ENCODE results near the gene HUWE1. TPM values are rescaled to one million over a fixed set of nuclear protein-coding genes. Genes with fewer than 3 reads are reported as not detected.

Gene HUWE1
- total RNA-seq, 2 donors from 2014 or later, result 111 to 116 TPM

DNA sequence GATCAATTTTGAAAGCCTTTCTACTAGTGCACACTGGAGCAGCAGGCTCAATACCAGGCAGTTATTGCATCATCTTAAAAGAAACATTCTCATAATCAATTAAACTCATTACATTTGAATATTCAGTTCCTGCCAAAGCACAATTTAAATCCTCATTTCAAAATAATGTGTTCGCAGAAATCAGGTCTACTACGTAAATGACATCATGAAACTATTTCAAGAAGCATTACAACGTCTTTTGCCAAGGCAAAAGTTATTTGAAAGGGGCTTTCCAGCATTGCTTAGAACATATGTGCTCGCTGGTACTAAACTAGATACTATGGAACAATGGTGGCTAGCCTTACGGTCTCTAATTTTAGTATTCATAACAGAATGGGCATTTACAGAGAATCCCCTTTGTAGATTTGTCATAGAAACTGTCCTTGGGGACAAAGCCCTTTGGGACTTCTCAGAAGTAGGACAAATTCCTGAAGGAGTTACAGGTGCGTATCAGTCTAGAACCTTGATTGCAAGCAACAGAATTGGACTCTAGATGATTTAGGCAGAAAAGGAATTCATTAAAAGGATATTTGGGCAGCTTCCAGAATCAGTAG lies 27.6 kb upstream of the HUWE1 start:
- Histone ChIP-seq H3K4me3 (no peak overlapping the region), H3K9me3 (no peaks in the 10 kb centered on the region), H3K4me1 (no peaks in the 10 kb centered on the region), H3K36me3 (no peaks in the 10 kb centered on the region), H3K27me3 (no peaks in the 10 kb centered on the region), H3K27ac (no peak overlapping the region)
- TF ChIP-seq, protein P1, sequence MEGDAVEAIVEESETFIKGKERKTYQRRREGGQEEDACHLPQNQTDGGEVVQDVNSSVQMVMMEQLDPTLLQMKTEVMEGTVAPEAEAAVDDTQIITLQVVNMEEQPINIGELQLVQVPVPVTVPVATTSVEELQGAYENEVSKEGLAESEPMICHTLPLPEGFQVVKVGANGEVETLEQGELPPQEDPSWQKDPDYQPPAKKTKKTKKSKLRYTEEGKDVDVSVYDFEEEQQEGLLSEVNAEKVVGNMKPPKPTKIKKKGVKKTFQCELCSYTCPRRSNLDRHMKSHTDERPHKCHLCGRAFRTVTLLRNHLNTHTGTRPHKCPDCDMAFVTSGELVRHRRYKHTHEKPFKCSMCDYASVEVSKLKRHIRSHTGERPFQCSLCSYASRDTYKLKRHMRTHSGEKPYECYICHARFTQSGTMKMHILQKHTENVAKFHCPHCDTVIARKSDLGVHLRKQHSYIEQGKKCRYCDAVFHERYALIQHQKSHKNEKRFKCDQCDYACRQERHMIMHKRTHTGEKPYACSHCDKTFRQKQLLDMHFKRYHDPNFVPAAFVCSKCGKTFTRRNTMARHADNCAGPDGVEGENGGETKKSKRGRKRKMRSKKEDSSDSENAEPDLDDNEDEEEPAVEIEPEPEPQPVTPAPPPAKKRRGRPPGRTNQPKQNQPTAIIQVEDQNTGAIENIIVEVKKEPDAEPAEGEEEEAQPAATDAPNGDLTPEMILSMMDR (IDR thresholded peaks at IDR 0.05), result no peak
- no peak for DNase-seq (ENCODE audit: low spot score)

DNA sequence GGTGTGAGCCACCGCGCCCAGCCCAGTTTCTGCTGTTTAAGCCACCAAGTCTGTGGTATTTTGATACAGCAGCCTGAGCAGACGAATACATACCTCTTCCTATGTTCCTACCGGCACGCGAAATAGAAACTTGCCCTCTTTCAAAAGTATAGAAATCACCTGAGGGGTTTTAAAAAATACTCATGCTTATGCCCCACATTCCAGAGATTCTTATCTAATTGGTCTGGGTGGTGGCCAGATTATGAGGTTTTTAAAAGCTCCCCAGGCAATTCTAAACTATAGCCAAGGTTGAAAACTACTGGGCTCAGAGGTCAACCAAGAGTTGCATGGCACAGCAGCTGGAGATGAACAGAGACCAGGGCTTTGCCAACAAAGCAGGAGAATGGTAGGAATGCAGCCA lies 24.9 kb upstream of the HUWE1 start:
- no peaks in the 10 kb centered on the region for H3K27me3 ChIP-seq
- H3K4me3 ChIP-seq, result no peak overlapping the region
- H3K9me3 ChIP-seq, result no peaks in the 10 kb centered on the region
- DNase-seq (ENCODE audit: low spot score), result no peak
- no peaks in the 10 kb centered on the region for H3K36me3 ChIP-seq
- no peaks in the 10 kb centered on the region for H3K4me1 ChIP-seq
- H3K27ac ChIP-seq, result no peak overlapping the region
- TF ChIP-seq, protein P1 (IDR thresholded peaks at IDR 0.05), result no peak

DNA sequence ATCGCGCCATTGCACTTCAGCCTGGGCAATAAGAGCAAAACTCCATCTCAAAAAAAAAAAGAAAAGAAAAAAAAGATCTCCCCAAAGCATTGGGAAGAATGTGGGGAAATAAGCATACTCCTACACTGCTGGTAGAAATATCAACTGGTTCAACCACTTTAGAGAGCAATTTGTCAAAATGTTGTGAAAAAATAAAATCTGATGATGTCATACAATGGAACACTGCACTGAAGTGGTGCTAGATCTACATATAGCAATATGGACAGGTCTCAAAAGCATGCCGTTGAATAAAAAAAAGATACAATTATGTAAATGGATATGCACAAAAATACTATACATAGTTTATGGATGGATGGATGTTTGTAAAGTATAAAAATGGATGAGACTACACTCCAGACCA lies 18.3 kb upstream of the HUWE1 start:
- TF ChIP-seq, protein P1 (IDR thresholded peaks at IDR 0.05), result no peak
- DNase-seq (ENCODE audit: low spot score), result no peak

DNA sequence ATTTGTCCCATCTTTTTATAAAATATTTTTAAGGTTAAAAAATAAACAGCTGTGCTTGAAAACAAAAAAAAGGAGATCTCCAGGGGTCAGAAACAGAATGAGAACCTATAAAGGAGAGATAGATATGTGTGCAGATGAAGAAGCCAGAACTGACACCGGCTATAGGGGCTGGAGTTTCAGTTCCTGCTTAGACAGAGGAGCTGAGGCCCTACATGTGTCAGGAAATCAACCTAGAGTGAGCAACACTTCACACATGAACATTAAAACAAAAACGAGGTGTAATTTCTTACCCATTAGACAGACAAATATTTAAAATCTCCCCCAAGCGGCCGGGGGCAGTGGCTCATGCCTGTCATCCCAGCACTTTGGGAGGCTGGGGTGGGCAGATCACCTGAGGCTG lies 17.8 kb upstream of the HUWE1 start:
- Histone ChIP-seq H3K36me3 (no peaks in the 10 kb centered on the region), H3K9me3 (peaks cover 0 to 3% of the 10 kb centered on the region in 2 donors), H3K27ac (no peak overlapping the region), H3K27me3 (no peaks in the 10 kb centered on the region), H3K4me3 (no peak overlapping the region), H3K4me1 (no peaks in the 10 kb centered on the region)
- TF ChIP-seq, protein P1 (IDR thresholded peaks at IDR 0.05), result no peak
- DNase-seq (ENCODE audit: low spot score), result no peak

More for the DNA sequence above, 18.3 kb upstream of the HUWE1 start:
- H3K9me3 ChIP-seq, result no peaks in the 10 kb centered on the region
- no peak overlapping the region for H3K4me3 ChIP-seq
- no peaks in the 10 kb centered on the region for H3K4me1 ChIP-seq
- H3K27me3 ChIP-seq, result no peaks in the 10 kb centered on the region
- H3K27ac ChIP-seq, result no peak overlapping the region
- no peaks in the 10 kb centered on the region for H3K36me3 ChIP-seq

DNA sequence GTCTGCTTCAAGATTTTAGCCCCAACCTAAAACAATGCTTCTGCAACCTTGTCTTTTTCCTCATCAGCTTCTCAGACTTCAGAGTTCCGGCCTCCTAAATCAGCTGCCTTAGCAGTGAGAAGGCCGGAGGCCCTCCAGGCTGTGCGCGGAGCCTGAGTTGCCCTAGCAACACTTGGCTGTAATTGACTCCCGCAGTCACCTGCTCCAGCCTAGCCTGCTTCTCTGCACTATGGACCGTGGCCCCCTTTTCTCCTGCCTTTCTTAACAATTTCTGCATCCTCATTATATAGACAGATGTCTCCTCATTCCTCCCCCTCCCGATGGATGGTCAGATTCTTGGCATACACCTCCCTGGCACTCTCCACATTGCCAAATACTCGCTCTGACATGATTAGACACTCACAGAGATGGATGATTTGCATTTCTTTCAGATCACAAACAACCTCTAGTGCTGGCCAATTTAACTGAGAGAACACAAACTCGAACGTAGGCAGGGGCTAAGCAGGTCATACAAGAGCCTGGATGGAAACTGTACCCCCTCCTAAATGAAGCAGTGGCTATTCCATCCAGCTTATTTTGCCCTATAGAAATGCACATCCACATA lies 9.5 kb upstream of the HUWE1 start:
- no peaks in the 10 kb centered on the region for H3K27me3 ChIP-seq
- DNase-seq (ENCODE audit: low spot score), result no peak
- H3K9me3 ChIP-seq, result peaks cover 0 to 3% of the 10 kb centered on the region in 2 donors
- H3K36me3 ChIP-seq, result no peaks in the 10 kb centered on the region
- no peak overlapping the region for H3K4me3 ChIP-seq
- TF ChIP-seq, protein P1 (IDR thresholded peaks at IDR 0.05), result no peak
- no peaks in the 10 kb centered on the region for H3K4me1 ChIP-seq
- H3K27ac ChIP-seq, result no peak overlapping the region

DNA sequence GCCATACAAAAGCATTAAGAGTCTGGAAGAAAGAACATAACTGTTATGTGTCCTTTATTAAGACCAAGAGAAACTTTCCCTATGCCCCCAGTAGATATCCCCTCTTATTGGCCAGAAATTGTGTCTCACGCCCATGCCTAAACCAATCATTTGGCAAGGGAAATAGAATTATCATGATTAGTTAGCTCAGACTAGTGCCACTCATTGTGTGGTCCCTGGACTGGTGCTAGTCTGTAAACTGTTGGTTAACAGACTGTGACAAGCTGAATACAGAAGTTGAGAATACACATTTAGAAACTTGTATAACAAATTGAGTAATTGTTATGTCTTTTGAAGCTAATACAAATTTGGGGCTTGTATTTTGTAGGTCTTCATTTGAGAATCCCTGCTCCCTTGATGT lies 8.1 kb upstream of the HUWE1 start:
- H3K27ac ChIP-seq, result no peak overlapping the region
- TF ChIP-seq, protein P1 (IDR thresholded peaks at IDR 0.05), result no peak

More for the DNA sequence above, 8.1 kb upstream of the HUWE1 start:
- peaks cover 0 to 1% of the 10 kb centered on the region in 2 donors for H3K9me3 ChIP-seq
- H3K4me3 ChIP-seq, result no peak overlapping the region
- no peaks in the 10 kb centered on the region for H3K27me3 ChIP-seq
- H3K4me1 ChIP-seq, result no peaks in the 10 kb centered on the region
- no peaks in the 10 kb centered on the region for H3K36me3 ChIP-seq
- no peak for DNase-seq (ENCODE audit: low spot score)

All from right atrium auricular region (tissue), 2 donors.